HG03108 (cell line): ENCODE measurements around the gene REL.
"Not testable (repeated sequence)": the region's sequence is repeated elsewhere in the genome, so short reads cannot be mapped to it uniquely, and the experiment has no call there.

ENCODE experiments used
- ATAC-seq: cut with Tn5 transposase; IDR thresholded peaks from one replicate; pipeline ENCODE4 v1.9.1; 2021; ENCODE audit warnings: moderate library complexity; ENCODE audit not compliant: unreplicated experiment

REL gene

DNA sequence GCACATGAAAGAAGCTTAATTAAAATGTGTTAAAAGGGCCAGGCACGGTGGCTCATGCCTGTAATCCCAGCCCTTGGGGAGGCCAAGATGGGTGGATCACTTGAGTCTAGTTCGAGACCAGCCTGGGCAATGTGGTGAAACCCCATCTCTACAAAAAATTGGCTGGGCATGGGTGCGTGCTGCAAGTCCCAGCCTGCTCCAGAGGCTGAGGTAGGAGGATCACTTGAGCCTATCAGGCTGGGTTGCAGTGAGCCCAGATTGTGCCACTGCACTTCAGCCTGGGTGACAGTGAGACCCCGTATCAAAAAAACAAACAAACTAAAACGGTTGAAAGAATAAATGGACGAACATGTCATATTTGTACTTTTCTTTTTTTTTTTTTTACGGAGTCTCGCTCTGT is 26.0 kb downstream of the REL start:
- ATAC-seq, result no peak

DNA sequence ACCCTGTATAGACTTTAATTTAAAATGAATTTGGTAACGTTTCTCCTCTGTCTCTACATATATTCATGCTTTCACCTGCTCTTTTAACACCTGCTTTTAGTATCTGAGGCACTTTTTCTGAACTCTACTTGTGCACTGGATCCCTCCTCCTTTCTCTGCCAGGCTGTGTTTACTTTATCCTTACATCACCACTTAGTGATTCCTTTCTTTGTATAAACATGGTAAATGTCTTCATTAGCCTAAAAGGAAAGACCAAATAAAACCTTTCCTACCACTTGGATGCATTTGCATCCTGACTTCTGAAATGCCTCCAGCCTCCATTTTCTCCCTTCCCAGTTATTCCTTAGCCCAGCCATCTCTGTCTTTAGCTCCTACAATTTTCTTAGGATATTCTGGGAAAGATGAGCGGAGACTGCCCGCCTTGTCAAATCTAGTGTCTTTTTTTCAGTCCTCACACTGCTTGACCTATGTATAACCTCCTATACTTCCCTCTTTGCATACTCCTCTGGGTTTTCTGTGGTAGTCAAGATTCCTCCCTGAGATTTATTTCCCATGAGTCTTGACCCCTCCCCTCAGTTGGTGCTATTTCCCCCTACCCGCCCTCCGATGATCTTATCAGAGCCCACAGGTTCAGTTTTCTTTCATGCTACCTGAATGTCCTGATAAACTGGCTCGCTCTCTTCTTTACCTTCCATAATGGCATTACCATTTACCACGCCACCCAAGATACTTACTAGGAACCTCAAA is 44.8 kb downstream of the REL start:
- no peak for ATAC-seq

DNA sequence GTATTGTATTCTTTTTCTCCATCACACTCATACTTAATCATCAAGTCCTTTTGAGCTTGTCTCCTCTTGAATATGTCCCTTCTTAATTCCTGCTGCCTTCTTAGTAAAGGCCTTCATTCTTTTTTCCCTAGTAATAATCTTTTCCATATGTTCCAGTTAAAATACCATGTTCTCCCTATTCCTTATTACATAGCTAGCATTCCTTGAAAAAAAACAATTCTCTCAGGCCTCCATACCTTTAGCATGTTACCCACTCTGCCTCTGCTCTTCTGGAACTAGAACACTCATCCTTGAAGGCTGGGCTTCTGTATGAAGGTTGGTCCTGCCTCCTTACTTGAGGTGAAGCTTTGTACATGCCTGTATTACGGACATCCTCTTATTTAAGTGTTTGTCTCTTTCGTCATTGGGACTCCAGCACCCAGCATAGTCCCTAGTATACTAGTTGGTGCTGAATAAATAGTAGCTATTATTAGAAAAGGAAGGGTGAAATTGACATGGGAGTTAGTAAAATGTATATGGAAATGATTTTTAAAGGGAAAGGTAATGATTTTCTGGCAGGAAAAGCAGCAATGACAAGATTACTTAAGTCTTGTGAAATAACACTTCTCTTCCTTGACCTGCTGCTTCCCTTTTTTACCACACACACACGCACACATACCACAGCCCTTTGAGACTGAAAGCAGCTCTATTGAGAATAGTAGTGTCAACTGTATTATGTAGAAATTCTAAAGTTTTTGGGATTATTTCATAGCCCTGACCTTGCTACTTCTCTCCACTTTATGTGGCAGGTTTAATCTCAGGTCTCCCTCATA is 45.6 kb downstream of the REL start:
- ATAC-seq, result no peak

GRCh38 chr2:60932061-60932460 is 50.7 kb downstream of the REL start:
- ATAC-seq, result not testable (repeated sequence)

DNA sequence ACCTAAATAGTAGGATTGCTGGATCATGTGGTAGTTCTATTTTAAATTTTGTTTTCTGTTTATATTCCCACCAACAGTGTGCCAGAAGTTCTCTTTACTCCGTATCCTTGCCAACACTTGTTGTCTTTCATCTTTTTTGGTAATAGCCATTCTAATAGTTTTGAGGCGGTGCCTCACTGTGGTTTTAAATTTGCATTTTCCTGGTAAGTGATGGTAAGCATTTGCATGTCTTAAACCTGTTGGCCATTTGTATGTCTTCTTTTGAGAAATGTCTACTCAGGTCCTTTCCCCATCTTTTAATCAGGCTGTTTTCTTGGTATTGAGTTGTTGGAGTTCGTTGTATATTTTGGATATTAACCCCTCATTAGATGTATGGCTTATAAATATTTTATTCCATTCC is 51.6 kb downstream of the REL start:
- no peak for ATAC-seq

- no peak for ATAC-seq
These were observed 52.9 kb downstream of the REL start for GRCh38 chr2:60934165-60934722.

GRCh38 chr2:60936757-60937156 is 55.4 kb downstream of the REL start:
- ATAC-seq, result no peak

GRCh38 chr2:60938301-60938700 is 56.9 kb downstream of the REL start:
- no peak for ATAC-seq

GRCh38 chr2:60939622-60940021 is 58.2 kb downstream of the REL start:
- no peak for ATAC-seq

DNA sequence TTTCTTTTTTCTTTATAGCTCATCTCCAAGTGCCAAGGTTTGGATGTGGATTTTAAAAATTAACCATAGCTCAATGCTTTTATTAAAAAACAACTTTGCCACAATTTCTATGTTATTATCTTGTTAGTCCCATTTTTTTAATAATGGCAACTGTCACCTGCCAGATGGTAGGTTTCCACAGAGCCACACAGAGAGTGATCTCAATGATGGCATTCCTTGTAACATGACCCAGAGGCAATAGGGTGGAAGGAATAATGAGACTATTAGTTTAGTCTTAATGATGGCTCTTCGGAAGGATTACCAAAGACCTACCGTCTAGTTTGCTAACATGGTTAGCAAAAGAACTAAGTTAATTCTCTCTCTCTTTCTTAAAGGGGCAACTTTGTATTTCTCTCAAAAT is 64.0 kb downstream of the REL start:
- no peak for ATAC-seq

DNA sequence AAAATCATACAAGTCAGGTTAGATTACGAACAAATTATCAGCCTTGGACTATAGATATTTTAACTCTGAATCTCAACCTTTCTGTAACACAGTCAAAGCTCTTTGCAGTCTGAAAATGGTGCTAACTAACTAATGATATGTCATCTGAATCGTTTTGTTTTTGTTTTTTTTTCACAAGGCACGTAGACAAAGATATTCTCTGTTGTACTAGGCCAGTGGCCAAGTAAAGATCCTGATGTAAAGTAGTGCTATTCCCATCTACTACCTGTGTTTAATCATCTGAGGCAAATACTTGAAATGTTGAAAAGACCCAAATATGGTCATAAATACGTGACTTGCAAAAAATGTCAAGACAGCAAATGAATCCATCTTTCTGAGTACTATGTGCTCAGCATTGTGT is 65.7 kb downstream of the REL start:
- no peak for ATAC-seq

DNA sequence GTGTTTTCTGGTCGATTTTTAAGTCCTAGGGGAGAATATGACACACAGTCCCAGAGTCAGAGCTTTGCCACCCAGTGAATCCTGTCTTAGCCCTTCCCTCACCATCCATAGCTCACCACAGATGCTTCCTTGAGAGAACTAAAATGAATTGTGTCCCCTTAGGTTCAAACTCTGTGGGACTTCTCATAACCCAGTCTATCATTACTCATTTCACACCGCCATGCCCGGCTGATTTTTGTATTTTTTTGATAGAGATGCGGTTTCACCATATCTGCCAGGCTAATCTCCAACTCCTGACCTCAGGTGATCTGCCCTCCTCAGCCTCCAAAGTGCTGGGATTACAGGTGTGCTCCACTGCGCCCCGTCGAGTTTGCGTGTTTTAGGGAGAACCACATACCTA is 66.8 kb downstream of the REL start:
- no peak for ATAC-seq

DNA sequence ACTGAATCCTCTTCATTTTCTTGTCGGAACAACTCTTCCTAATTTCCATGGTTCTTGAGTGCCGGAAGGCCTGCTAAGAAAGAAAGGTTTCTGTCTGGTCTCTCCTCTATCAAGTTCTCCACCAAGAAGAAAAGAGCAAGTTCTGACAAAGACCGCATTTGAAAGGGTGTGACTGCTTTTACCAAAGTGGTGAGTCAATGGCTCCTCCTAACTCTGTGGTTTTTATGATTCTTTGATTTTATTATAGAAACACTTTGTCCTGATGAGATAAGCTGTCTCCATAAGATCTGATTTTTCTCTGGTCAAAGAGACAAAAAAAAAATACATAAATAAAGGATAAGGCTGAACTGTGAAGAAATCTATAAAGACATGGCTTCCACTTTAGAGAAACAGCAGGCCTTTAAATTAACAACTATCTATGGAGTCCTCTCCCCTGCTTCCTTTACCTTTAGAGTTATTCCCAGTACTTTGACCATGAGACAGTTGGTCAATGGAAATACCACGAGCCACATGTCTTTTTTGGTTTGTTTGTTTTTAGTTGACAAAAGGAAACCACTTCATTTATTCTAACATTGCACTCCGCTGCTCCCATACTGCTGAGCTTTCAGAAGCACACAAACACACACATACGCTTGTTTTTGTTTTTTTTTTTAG is 67.7 kb downstream of the REL start:
- no peak for ATAC-seq

DNA sequence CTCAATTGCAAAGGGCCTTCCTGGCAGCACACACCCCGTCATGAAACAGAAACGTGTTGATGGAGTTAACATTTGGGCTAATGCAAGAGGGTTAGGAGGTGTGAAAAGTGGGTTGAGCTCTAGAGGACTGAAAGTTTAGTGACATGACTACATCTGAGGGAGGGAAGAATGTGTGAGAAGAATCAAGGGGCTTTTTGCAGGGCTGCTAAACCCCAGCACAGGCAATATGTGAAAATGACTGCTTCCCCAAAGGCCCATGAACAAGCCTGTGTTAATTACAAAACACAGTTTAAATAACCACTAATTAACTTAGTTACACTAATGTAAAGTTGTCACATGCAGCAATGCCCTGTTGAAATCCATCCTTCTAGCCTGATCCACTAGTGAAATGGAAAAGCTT is 72.8 kb downstream of the REL start:
- no peak for ATAC-seq

DNA sequence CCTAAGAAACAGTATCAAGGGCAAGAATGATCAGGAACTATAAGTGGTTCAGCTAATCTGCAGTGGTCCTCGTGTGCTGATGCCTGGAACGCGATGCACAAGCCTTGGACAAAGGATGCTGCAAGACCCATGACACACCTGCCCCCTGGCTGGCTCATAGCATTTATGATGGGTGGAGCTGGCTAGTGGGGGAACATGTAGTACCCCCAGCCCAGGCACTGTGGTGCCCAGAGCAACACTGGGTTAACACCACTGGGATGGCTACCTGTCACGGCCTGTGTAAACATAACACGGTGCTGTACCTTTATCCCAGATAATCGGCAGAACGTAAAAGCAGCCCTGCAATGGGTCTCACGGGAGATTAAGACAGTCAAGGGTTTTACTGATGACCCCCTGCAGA is 75.8 kb downstream of the REL start:
- ATAC-seq, result no peak

DNA sequence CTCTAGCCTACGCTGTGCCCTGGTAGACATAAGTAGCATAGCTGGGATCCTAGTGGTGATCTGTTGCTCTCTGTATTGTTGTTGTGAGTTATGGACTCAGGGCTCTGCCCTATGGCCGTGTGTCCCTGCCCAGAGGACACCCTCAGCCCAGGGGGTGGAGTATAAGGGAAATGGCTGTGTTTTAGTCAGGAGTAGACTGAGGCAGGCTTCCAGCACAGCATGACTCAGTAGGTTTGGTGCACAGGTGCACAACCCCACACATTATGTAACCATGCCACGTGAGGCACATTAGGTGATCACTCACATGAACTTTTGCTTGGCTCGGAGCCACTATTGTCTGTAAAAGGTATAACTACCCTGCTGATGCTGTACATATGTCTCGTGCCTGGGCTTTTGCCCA is 76.3 kb downstream of the REL start:
- no peak for ATAC-seq

- no peak for ATAC-seq
These were observed 77.0 kb downstream of the REL start for GRCh38 chr2:60958361-60958760.

- ATAC-seq, result no peak
These were observed 77.4 kb downstream of the REL start for GRCh38 chr2:60958800-60959199.

DNA sequence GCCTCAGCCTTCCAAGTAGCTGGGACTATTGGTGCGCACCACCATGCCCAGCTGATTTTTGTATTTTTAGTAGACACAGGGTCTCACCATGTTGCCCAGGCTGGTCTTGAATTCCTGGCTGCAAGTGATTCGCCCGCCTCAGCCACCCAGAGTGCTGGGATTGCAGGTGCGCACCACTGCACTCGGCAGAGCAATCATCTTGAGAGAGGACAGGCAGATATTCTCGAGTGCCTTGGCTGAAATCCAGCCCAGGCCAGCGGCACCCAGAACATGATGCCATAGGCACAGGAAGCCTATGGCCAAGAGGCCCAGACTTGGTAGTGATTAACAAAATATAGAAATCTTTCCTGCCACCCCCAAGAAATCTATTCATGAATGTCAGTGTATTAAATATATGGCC is 78.1 kb downstream of the REL start:
- no peak for ATAC-seq

DNA sequence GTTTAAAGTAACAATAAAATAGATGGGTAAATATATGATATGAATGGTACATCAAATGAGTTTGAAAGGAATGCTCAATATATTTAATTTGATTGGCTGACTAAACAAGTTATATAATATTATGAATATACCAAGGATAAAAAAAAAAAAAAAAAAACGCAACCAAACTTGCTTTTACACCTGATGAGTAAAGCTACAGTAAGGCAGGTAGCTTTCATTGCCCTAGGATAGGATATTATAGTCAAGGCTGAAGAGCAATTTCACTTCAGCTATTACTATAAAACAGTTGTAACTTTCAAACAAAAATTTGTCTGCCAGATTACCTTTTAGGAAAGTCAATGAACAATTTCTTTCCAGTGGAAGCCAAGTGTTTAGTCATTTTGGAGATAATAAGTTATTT is 79.3 kb downstream of the REL start:
- ATAC-seq, result no peak

DNA sequence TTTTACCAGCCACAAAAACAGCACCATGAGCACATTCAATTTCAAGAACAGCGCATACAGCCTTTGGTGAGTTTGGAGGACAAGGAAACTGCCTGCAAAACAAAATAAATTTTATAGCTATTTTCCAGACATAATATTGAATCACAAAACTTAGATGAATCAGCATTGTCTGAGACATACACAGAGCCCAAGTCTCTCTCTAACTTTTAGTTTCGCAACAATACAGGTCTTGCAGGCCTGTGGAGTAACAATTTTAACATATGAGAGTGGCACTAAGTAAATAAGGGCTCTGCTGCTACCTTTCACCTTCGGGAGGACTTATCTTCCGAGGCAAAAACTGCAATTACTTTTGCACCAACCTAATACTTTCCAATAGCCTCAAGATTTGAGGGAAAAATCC is 80.1 kb downstream of the REL start:
- ATAC-seq, result no peak

DNA sequence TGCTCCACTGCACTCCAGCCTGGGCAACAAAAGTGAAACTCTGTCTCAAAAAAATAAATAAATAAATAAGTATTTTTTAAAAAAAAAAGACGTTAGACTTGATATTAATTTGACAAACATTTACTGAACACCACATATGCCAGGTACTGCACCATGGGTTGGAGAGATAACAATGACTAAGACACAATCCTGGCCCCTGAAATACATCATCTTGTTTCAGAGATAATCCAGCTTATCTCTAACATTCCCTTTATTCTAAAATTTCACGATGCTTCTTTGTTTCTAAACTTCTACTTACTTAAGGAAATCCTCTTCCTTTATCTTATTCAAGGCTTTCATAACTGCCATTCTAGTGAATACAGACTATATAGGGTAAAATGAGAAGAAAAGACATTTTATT is 81.2 kb downstream of the REL start:
- ATAC-seq, result no peak
